Activated CD4-positive, alpha-beta T cell treated with anti-CD3 and anti-CD28 coated beads, Interleukin-2, amount 50 U/mL, for 24 hours (primary cell): ENCODE data around the gene TPRKB.
"Not testable (repeated sequence)": the region's sequence is repeated elsewhere in the genome, so short reads cannot be mapped to it uniquely, and the experiment has no call there.

Source experiments
- DNase-seq, 2 donors: peaks; one replicate each; pipeline ENCODE4 v3.0.0-alpha.2; 2020; ENCODE audit warnings: low read depth in 1 of 2, low spot score in 1 of 2

TPRKB gene

DNA sequence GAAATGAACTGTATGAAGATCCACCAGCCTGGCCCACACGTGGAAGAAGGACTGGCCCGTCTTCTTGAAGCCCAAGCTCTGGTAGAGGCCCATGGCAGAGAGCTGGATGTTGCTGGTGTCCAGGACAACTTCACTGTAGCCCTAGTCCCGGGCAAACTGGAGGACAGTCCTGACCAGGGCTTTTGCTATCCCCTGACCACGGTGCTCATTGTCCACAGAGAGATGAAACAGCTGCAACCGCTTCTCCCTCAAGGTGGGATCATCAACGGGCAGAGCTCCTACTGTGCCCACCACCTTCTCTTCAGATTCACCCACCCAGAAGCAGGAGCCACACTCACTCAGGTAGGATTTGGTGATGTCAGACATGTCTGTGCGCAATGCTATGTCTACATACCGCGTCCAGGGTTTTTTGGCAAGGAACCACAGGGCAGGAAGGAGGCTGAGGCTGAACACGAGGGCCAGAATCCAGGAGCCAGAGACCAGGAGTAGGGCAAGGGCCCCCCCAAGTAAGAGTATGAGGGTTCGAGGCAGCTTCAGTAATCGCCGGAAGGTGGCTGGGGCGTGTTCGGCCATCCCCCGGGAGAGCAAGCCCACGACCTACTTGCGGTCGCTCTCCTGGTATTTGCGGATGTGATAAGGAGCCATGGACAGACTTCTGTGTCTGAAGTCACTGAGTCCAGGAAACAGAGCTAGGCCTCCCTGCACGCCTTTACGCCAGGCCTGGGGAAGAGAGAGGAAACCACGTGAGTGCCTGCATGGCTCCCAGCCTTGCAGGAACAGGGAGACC, 36.3 kb downstream of the TPRKB start:
- DNase-seq = no peak

DNA sequence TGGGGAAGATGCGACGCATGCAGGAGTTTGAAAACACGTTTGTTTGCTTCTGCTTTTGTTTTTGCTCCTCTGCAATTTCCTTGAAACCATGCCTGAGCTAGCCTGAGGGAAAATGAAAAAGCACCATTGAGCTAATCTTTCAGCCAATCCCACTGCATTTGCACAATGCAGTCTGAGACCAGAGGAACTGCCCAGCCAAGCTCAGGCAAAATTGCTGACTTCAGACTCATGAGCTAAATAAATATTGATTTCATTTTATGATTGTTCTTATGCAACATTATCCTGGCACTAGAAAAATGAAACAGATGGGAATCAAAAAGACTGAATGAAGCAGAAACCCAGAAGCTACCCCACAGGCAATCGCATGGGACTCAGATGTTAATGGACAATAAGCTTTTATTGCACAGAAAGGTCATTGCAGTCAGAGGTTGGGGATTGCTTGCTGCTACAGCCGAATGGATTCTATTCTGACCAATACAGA, 37.0 kb downstream of the TPRKB start:
- DNase-seq = no peak

DNA sequence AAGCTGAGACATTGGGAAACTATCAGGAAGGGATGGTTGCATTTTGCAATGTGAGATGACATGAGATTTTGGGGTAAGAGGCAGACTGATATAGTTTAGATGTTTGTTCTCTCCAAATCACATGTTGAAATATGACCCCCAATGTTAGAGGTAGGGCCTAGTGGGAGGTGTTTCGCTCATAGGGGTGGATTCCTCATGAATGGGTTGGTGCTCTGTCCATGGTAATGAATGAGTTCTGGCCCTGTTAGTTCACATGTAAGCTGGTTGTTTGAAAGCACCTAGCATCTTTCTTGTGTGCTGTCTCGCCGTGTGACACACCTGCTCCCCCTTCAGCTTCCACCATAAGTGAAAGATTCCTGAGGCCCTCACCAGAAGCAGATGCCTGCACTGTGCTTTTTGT, 37.7 kb downstream of the TPRKB start:
- DNase-seq = no peak

- DNase-seq = no peak
Measured at GRCh38 chr2:73698101-73698500, 39.0 kb downstream of the TPRKB start.

- no peak for DNase-seq
Measured at GRCh38 chr2:73697606-73698005, 39.5 kb downstream of the TPRKB start.

DNA sequence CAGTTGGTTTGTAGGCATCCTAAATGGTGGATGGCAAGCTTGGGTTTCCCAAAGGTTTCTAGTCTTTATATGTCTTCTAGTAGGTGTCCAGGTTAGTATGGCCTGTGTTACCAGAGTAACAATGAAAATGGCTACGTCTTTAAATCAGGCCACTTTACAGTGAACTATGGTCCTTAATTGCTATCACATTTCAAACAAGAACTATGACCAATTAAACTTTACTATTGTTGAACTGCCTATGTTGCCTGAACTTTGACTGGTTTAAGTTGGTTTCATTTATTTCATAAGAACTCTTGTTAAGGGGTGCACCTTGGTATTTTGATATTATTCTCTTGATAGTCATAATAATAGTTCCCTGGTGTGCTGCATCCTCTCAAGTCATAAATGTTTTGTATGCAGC, 40.2 kb downstream of the TPRKB start:
- not testable (repeated sequence) for DNase-seq

GRCh38 chr2:73696521-73696920, 40.6 kb downstream of the TPRKB start:
- DNase-seq = not testable (repeated sequence)

- peak in 1 of 2 donors; percentile 17 for DNase-seq
Measured at GRCh38 chr2:73690372-73691088, 46.6 kb downstream of the TPRKB start.

GRCh38 chr2:73688494-73688893, 48.7 kb downstream of the TPRKB start:
- not testable (repeated sequence) for DNase-seq

DNA sequence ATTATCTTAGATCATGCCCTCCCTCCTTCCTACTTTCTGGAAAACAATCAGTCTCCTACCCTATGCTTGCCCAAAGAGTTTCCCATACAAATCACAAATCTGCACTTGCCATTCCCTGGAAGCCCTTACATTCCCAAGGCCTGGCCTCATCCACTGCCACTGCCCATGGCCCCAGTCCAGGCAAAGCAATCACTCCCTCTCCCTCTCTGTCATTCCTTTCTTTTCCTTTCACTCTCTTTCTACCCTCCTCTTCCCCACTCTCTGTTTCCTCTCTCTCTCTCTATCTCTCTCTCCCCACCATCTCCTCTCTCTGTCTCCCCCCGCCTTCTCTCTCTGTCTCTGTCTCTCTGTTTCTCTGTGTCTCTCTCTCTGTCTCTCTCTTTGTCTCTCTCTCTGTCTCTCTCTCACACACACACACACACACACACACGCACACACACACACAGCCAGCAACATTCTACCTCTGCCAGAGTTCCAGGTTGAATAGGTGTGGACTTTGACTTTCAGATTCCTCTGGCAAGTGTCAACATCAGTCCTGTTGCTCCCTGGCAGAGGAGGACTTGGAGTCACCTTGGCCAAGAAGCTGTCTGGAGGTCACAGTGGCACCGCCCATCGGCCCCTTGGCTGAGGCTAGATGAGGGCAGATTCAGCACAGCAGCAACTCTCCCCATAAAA, 51.2 kb downstream of the TPRKB start:
- DNase-seq = no peak

- DNase-seq = not testable (repeated sequence)
Measured at GRCh38 chr2:73684905-73685304, 52.2 kb downstream of the TPRKB start.

DNA sequence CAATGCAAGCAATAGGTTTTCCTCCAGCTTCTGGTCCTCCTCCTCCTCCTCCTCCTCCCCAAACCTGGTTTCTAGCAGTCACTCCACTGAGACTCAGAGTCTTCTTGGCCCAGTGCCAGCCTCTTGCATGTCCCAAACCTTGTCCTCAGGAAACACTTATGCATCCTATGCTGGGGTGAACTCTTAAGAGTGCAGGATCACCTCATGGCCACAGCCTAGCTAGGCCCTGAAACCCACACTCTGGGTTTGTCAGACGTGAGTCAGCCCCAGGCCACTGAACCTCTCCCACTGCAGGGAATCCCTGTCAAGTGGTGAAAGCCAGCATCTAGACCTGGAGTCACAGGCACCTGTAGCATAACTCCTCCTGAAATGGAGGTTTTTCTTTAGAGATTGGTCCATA, 52.8 kb downstream of the TPRKB start:
- not testable (repeated sequence) for DNase-seq

- DNase-seq = not testable (repeated sequence)
Measured at GRCh38 chr2:73679951-73680571, 57.1 kb downstream of the TPRKB start.
